Esophagus muscularis mucosa (tissue), 4 donors: ENCODE data around the gene ARID1B. TPM values are rescaled to one million over a fixed set of nuclear protein-coding genes. Genes with fewer than 3 reads are reported as not detected.

ENCODE experiments used
- DNase-seq: peaks from one replicate; pipeline ENCODE4 v3.0.0-alpha.2; 2017; ENCODE audit errors: extremely low spot score
- H3K27ac ChIP-seq, 4 donors: fragments of 200-600 bp; sonication (generic); replicated peaks in 1 of 4; 1 replicate in 3 of 4; 2 replicates in 1 of 4; pipeline ENCODE4 v1.5.1; 2016 to 2019; ENCODE audit warnings: mild to moderate bottlenecking in 1 of 4
- H3K27me3 ChIP-seq, 4 donors: fragments of 200-600 bp; sonication (generic); one replicate each; pipeline versions ENCODE4 v1.5.1 to v1.6.0; 2016 to 2019
- H3K36me3 ChIP-seq, 4 donors: fragments of 200-600 bp; sonication (generic); one replicate each; pipeline ENCODE4 v1.5.1; 2016 to 2019
- H3K4me1 ChIP-seq, 4 donors: fragments of 200-600 bp; sonication (generic); one replicate each; pipeline ENCODE4 v1.5.1; 2016 to 2019
- H3K4me3 ChIP-seq, 4 donors: fragments of 200-600 bp; sonication (generic); 1 replicate in 2 of 4; 2 replicates in 2 of 4; pipeline ENCODE4 v1.5.1; 2016 to 2019; ENCODE audit warnings: mild to moderate bottlenecking in 4 of 4, moderate library complexity in 1 of 4
- H3K9me3 ChIP-seq, 4 donors: fragments of 200-600 bp; sonication (generic); 1 replicate in 3 of 4; 2 replicates in 1 of 4; pipeline ENCODE4 v1.5.1; 2016 to 2019
- EP300 ChIP-seq: sonication (generic); formaldehyde crosslinking; IDR thresholded peaks from one replicate; pipeline ENCODE4 v1.6.1; 2017; ENCODE audit warnings: antibody characterized with exemption
- POLR2A ChIP-seq: fragments of 450-650 bp; IDR thresholded peaks from one replicate; pipeline ENCODE4 v1.6.1; 2017; ENCODE audit warnings: antibody characterized with exemption, moderate library complexity, mild to moderate bottlenecking, low read depth
- POLR2AphosphoS5 ChIP-seq, 2 donors: sonication (generic); formaldehyde crosslinking; IDR thresholded peaks; one replicate each; pipeline ENCODE4 v1.6.1; 2017; ENCODE audit warnings: antibody characterized with exemption in 2 of 2
- WGBS: methylation state at CpG from one replicate; pipeline ENCODE4 v1.1.5; 2018; 5-methylcytosine and 5-hydroxymethylcytosine counted together
- intact Hi-C: fragments of 100-400 bp; cut with DNase I; formaldehyde crosslinking; loops from one replicate; pipeline ENCODE4 v1.15.1; 2023
- total RNA-seq, 4 donors: library from RNA; depleted of rRNA; stranded (reverse); fragments of >200 nt; gene quantifications; one replicate each; pipeline versions ENCODE4 v1.1.0 to v1.2.1, GENCODE V29; 2016
- TF ChIP-seq, protein P1 (sequence below), 3 experiments: fragments of 200-600 bp in 2 of 3; fragments of 450-650 bp in 1 of 3; sonication (generic) in 2 of 3; IDR thresholded peaks; one replicate each; pipeline ENCODE4 v1.5.1; 2017 to 2019; ENCODE audit warnings: antibody characterized with exemption in 3 of 3, mild to moderate bottlenecking in 2 of 3, moderate library complexity in 1 of 3

The ARID1B gene
- total RNA-seq, 4 donors from 2014 or later = 55.0 to 87.2 (median 72.7) TPM

DNA sequence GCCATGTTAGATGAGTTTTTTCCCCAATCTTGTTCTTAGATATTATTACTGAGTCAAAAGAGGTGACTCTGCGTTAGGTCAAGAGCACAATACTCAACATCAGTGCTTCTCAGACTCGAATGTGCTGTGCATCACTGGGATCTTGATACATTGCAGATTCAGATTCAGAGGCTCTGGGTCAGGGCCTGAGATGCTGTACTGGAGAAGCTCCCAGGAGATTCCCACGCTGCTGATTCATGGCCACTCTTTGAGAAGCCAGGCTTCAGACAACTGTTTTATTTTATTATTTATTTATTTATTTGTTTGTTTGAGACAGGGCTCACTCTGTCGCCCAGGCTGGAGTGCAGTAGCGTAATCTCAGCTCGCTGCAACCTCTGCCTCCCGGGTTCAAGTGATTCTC, 41.4 kb upstream of the ARID1B start:
- intact Hi-C loops = no loop called here
- no peak for DNase-seq
- TF ChIP-seq POLR2A (no peak), POLR2AphosphoS5 (IDR thresholded peaks at IDR 0.05) (no peak), EP300 (no peak)
- TF ChIP-seq, protein P1, sequence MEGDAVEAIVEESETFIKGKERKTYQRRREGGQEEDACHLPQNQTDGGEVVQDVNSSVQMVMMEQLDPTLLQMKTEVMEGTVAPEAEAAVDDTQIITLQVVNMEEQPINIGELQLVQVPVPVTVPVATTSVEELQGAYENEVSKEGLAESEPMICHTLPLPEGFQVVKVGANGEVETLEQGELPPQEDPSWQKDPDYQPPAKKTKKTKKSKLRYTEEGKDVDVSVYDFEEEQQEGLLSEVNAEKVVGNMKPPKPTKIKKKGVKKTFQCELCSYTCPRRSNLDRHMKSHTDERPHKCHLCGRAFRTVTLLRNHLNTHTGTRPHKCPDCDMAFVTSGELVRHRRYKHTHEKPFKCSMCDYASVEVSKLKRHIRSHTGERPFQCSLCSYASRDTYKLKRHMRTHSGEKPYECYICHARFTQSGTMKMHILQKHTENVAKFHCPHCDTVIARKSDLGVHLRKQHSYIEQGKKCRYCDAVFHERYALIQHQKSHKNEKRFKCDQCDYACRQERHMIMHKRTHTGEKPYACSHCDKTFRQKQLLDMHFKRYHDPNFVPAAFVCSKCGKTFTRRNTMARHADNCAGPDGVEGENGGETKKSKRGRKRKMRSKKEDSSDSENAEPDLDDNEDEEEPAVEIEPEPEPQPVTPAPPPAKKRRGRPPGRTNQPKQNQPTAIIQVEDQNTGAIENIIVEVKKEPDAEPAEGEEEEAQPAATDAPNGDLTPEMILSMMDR (IDR thresholded peaks at IDR 0.05) = no peak
- no peak overlapping the region for H3K27ac ChIP-seq
- no peaks in the 10 kb centered on the region for H3K36me3 ChIP-seq
- WGBS = 88% methylated on average over 7 of the region's 7 CpGs
- H3K27me3 ChIP-seq = no peaks in the 10 kb centered on the region
- H3K4me1 ChIP-seq = no peaks in the 10 kb centered on the region
- H3K9me3 ChIP-seq = peaks cover 0 to 12% (median 9%) of the 10 kb centered on the region in 4 donors
- H3K4me3 ChIP-seq = no peak overlapping the region

GRCh38 chr6:156740604-156741003, 36.6 kb upstream of the ARID1B start:
- peaks cover 0 to 16% (median 11%) of the 10 kb centered on the region in 4 donors for H3K9me3 ChIP-seq
- intact Hi-C loops = no loop called here
- no peaks in the 10 kb centered on the region for H3K27me3 ChIP-seq
- no peak overlapping the region for H3K27ac ChIP-seq
- no peak overlapping the region for H3K4me3 ChIP-seq
- no peak for DNase-seq
- 63% methylated on average over 1 of the region's 1 CpG for WGBS
- H3K36me3 ChIP-seq = no peaks in the 10 kb centered on the region
- TF ChIP-seq POLR2AphosphoS5 (IDR thresholded peaks at IDR 0.05) = no peak
- no peak for TF ChIP-seq EP300
- TF ChIP-seq POLR2A = no peak
- TF ChIP-seq, protein P1 (IDR thresholded peaks at IDR 0.05) = no peak
- H3K4me1 ChIP-seq = no peaks in the 10 kb centered on the region

GRCh38 chr6:156741287-156742073, 35.7 kb upstream of the ARID1B start:
- 96% methylated on average over 3 of the region's 3 CpGs for WGBS
- Histone ChIP-seq H3K9me3 (peaks cover 0 to 16% (median 11%) of the 10 kb centered on the region in 4 donors), H3K27me3 (no peaks in the 10 kb centered on the region), H3K4me3 (no peak overlapping the region), H3K27ac (no peak overlapping the region), H3K4me1 (no peaks in the 10 kb centered on the region), H3K36me3 (no peaks in the 10 kb centered on the region)
- intact Hi-C loops = no loop called here
- TF ChIP-seq, protein P1 (IDR thresholded peaks at IDR 0.05) = no peak
- TF ChIP-seq POLR2AphosphoS5 (IDR thresholded peaks at IDR 0.05) (no peak), POLR2A (no peak), EP300 (no peak)
- no peak for DNase-seq

DNA sequence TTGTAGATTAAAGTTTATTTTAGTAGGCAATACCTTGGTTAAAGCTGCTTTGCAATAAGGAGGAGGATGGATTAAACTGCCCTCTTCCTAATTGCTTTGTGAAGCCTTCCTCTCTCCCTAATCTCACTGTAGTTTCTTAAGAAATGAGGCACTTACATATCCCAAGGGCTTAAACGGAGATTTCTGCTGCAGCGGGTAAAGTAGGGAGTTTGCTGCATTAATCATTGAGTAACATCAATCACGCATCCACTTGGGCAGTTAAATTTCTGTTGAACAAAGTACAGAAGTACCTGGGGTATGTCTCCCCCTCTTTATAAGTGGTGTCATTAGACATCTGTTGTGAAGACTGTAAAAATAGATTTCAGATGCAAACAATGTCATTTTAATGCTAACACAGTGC, 29.5 kb upstream of the ARID1B start:
- intact Hi-C loops = no loop called here

More for the DNA sequence above, 29.5 kb upstream of the ARID1B start:
- Histone ChIP-seq H3K27ac (no peak overlapping the region), H3K9me3 (no peaks in the 10 kb centered on the region), H3K36me3 (no peaks in the 10 kb centered on the region), H3K4me1 (no peaks in the 10 kb centered on the region), H3K4me3 (no peak overlapping the region), H3K27me3 (no peaks in the 10 kb centered on the region)
- 51% methylated on average over 3 of the region's 3 CpGs for WGBS
- no peak for DNase-seq
- TF ChIP-seq EP300 (no peak), POLR2AphosphoS5 (IDR thresholded peaks at IDR 0.05) (no peak), POLR2A (no peak)
- TF ChIP-seq, protein P1 (IDR thresholded peaks at IDR 0.05) = no peak
